Effector memory CD8-positive, alpha-beta T cell (primary cell): ENCODE data around the gene ANHX.
"Not testable (repeated sequence)": the region's sequence is repeated elsewhere in the genome, so short reads cannot be mapped to it uniquely, and the experiment has no call there.

Experiments used
- ATAC-seq: fragments of 150-1000 bp; cut with Tn5 transposase; replicated peaks from 2 replicates; pipeline ENCODE4 v1.10.0; 2021; ENCODE audit warnings: mild to moderate bottlenecking, moderate library complexity
- DNase-seq, 3 experiments: peaks; one replicate each; pipeline ENCODE4 v3.0.0; 2021
- H3K27ac Mint-ChIP-seq, 2 donors: one replicate each; pipeline ENCODE4 v1.8.0; 2022; ENCODE audit warnings: mild to moderate bottlenecking in 2 of 2, mixed read lengths in 2 of 2, moderate library complexity in 2 of 2
- H3K27me3 Mint-ChIP-seq, 2 donors: one replicate each; pipeline ENCODE4 v1.8.0; 2022; ENCODE audit warnings: mixed read lengths in 2 of 2
- H3K36me3 Mint-ChIP-seq: one replicate; pipeline ENCODE4 v1.8.0; 2022; ENCODE audit warnings: mild to moderate bottlenecking, moderate library complexity, mixed read lengths; ENCODE audit not compliant: insufficient read depth
- H3K4me1 Mint-ChIP-seq, 2 donors: one replicate each; pipeline ENCODE4 v1.8.0; 2022; ENCODE audit warnings: low read depth in 2 of 2, mixed read lengths in 2 of 2
- H3K4me3 Mint-ChIP-seq, 2 donors: one replicate each; pipeline ENCODE4 v1.8.0; 2022; ENCODE audit warnings: mild to moderate bottlenecking in 2 of 2, mixed read lengths in 2 of 2, moderate library complexity in 2 of 2
- H3K9me3 Mint-ChIP-seq, 2 donors: one replicate each; pipeline ENCODE4 v1.8.0; 2022; ENCODE audit warnings: mixed read lengths in 2 of 2
- total RNA-seq, 9 experiments: gene quantifications; one replicate each; lab custom pipeline; 2026; lab: John Stamatoyannopoulos, UW

ANHX gene
- total RNA-seq, result 0 to 0.13 (median 0) reads per million in 9 experiments

- ATAC-seq (no peak), DNase-seq (no peak)
- H3K4me3 Mint-ChIP-seq, result no peak within 1 kb of the TSS
- no peak within 1 kb of the TSS for H3K27ac Mint-ChIP-seq
- H3K27me3 Mint-ChIP-seq, result peaks cover 0 to 16% of the 10 kb centered on the region in 2 donors
- H3K9me3 Mint-ChIP-seq, result peaks cover 8 to 13% of the 10 kb centered on the region in 2 donors
- peaks cover 0 to 4% of the 10 kb centered on the region in 2 donors for H3K4me1 Mint-ChIP-seq
- H3K36me3 Mint-ChIP-seq, result peaks cover 2% of the 10 kb centered on the region
These were observed at the start of gene ANHX for GRCh38 chr12:133235401-133236112. Gene ANHX, minus strand, starts transcription at chr12:133235877. Its CDS starts 1,521 bp downstream, at chr12:133234356.

DNA sequence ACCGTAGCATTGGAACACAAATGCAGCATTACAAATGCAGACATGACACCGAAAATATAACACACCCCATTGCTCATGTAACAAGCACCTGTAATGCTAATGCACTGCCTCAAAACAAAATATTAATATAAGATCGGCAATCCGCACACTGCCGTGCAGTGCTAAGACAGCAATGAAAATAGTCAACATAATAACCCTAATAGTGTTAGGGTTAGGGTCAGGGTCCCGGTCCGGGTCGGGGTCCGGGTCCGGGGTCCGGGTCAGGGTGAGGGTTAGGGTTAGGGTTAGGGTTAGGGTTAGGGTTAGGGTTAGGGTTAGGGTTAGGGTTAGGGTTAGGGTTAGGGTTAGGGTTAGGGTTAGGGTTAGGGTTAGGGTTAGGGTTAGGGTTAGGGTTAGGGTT is 29.0 kb upstream of the ANHX start:
- ATAC-seq, H3K27ac Mint-ChIP-seq, H3K9me3 Mint-ChIP-seq, H3K36me3 Mint-ChIP-seq, H3K4me1 Mint-ChIP-seq, DNase-seq, H3K27me3 Mint-ChIP-seq, H3K4me3 Mint-ChIP-seq: not testable (repeated sequence)

DNA sequence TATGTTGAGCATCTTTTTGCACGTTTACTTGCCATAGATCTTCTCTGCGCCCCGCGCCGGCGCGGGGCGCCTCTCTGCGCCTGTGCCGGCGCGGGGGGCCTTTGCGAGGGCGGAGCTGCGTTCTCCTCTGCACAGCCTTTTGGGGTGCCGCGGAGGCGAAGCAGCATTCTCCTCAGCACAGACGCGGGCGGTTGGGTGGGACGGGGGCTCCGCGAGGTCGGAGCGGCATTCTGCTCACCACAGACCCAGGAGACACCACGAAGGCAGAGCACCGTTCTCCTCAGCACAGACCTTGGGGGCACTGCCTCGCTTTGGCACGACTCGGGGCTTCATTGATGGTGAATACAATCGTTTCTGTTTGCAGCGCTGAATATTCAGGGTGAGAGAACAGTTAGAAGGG is 28.5 kb upstream of the ANHX start:
- H3K4me3 Mint-ChIP-seq, result no peak overlapping the region
- ATAC-seq, result no peak
- peaks cover 5% of the 10 kb centered on the region for H3K36me3 Mint-ChIP-seq
- H3K4me1 Mint-ChIP-seq, result no peaks in the 10 kb centered on the region
- peaks cover 0 to 2% of the 10 kb centered on the region in 2 donors for H3K9me3 Mint-ChIP-seq
- H3K27me3 Mint-ChIP-seq, result no peaks in the 10 kb centered on the region
- DNase-seq, result no peak
- H3K27ac Mint-ChIP-seq, result no peak overlapping the region

GRCh38 chr12:133256321-133256720 is 20.6 kb upstream of the ANHX start:
- Mint-ChIP-seq H3K4me1 (no peaks in the 10 kb centered on the region), H3K9me3 (peaks cover 16 to 20% of the 10 kb centered on the region in 2 donors), H3K36me3 (no peaks in the 10 kb centered on the region), H3K27me3 (peaks cover 6 to 9% of the 10 kb centered on the region in 2 donors), H3K4me3 (no peak overlapping the region), H3K27ac (no peak overlapping the region)
- DNase-seq, result no peak
- ATAC-seq, result no peak

GRCh38 chr12:133255833-133256232 is 20.2 kb upstream of the ANHX start:
- ATAC-seq, result not testable (repeated sequence)

GRCh38 chr12:133251732-133252131 is 16.1 kb upstream of the ANHX start:
- ATAC-seq, result no peak
- Mint-ChIP-seq H3K27ac (no peak overlapping the region), H3K36me3 (no peaks in the 10 kb centered on the region), H3K9me3 (peaks cover 21 to 26% of the 10 kb centered on the region in 2 donors), H3K27me3 (peaks cover 6 to 9% of the 10 kb centered on the region in 2 donors), H3K4me1 (no peaks in the 10 kb centered on the region), H3K4me3 (no peak overlapping the region)
- no peak for DNase-seq

More at GRCh38 chr12:133255833-133256232, 20.2 kb upstream of the ANHX start:
- DNase-seq, H3K27me3 Mint-ChIP-seq, H3K4me3 Mint-ChIP-seq, H3K27ac Mint-ChIP-seq, H3K4me1 Mint-ChIP-seq, H3K36me3 Mint-ChIP-seq: not testable (repeated sequence)
- peaks cover 16 to 20% of the 10 kb centered on the region in 2 donors for H3K9me3 Mint-ChIP-seq

GRCh38 chr12:133236556-133236955 is 879 bp upstream of the ANHX start:
- Mint-ChIP-seq H3K9me3 (peaks cover 11 to 12% of the 10 kb centered on the region in 2 donors), H3K4me3 (no peak overlapping the region), H3K27ac (no peak overlapping the region), H3K36me3 (peaks cover 2% of the 10 kb centered on the region), H3K4me1 (peaks cover 0 to 4% of the 10 kb centered on the region in 2 donors), H3K27me3 (peaks cover 0 to 26% of the 10 kb centered on the region in 2 donors)
- no peak for ATAC-seq
- no peak for DNase-seq

GRCh38 chr12:133236144-133236543 is 467 bp upstream of the ANHX start:
- H3K27ac Mint-ChIP-seq, result no peak overlapping the region
- ATAC-seq (no peak), DNase-seq (no peak)
- H3K27me3 Mint-ChIP-seq, result peaks cover 0 to 22% of the 10 kb centered on the region in 2 donors
- no peak overlapping the region for H3K4me3 Mint-ChIP-seq
- peaks cover 11 to 12% of the 10 kb centered on the region in 2 donors for H3K9me3 Mint-ChIP-seq
- H3K4me1 Mint-ChIP-seq, result peaks cover 0 to 4% of the 10 kb centered on the region in 2 donors
- H3K36me3 Mint-ChIP-seq, result peaks cover 2% of the 10 kb centered on the region

- peaks cover 2% of the 10 kb centered on the region for H3K36me3 Mint-ChIP-seq
- H3K27me3 Mint-ChIP-seq, result peaks cover 3 to 15% of the 10 kb centered on the region in 2 donors
- H3K9me3 Mint-ChIP-seq, result peaks cover 12 to 13% of the 10 kb centered on the region in 2 donors
- peaks cover 0 to 4% of the 10 kb centered on the region in 2 donors for H3K4me1 Mint-ChIP-seq
- no peak for ATAC-seq
- no peak overlapping the region for H3K4me3 Mint-ChIP-seq
- H3K27ac Mint-ChIP-seq, result no peak overlapping the region
- no peak for DNase-seq
These were observed 706 bp downstream of the ANHX start for GRCh38 chr12:133234971-133235370.

DNA sequence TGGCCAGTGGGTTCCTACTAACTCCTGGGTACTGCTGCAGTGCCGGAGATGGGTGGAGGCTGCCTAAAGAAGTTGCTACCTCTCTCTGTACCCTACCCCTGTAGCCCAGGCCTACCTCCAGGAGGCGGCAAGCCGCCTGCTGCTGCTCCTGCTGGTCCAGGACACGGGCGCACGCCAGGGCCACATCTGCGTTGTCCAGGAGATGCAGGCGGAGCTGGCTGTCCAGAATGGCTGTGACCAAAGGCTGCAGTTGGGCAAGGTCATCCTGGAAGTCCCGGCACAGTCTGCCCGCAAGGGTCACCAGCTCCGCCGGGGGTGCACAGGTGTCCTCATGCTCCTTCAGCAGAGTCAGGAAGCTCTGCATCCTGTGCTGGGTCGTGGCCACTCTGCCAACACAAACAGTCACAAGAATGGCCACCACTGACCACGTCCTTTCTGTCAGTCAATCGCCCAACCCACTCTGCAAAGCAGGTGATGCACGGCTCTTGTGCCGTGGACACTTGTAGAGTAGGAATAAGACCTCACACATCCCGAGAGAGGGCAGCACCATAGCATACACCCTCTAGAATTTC is 1.6 kb downstream of the ANHX start:
- Mint-ChIP-seq H3K27ac (no peak overlapping the region), H3K4me3 (no peak overlapping the region), H3K9me3 (peaks cover 12 to 13% of the 10 kb centered on the region in 2 donors), H3K4me1 (peaks cover 0 to 4% of the 10 kb centered on the region in 2 donors), H3K36me3 (peaks cover 2% of the 10 kb centered on the region), H3K27me3 (peaks cover 10 to 15% of the 10 kb centered on the region in 2 donors)
- DNase-seq, result no peak
- no peak for ATAC-seq

- no peak for ATAC-seq
- Mint-ChIP-seq H3K36me3 (peaks cover 2% of the 10 kb centered on the region), H3K4me1 (peaks cover 0 to 4% of the 10 kb centered on the region in 2 donors), H3K4me3 (no peak overlapping the region), H3K9me3 (peaks cover 16 to 22% of the 10 kb centered on the region in 2 donors), H3K27ac (no peak overlapping the region), H3K27me3 (peaks cover 10 to 21% of the 10 kb centered on the region in 2 donors)
- no peak for DNase-seq
These were observed 2.7 kb downstream of the ANHX start for GRCh38 chr12:133233006-133233405.

- Mint-ChIP-seq H3K27ac (no peak overlapping the region), H3K4me3 (no peak overlapping the region), H3K4me1 (peaks cover 0 to 4% of the 10 kb centered on the region in 2 donors), H3K9me3 (peaks cover 16 to 23% of the 10 kb centered on the region in 2 donors), H3K27me3 (peaks cover 10 to 21% of the 10 kb centered on the region in 2 donors), H3K36me3 (peaks cover 2% of the 10 kb centered on the region)
- DNase-seq, result no peak
- no peak for ATAC-seq
These were observed 4.7 kb downstream of the ANHX start for GRCh38 chr12:133231001-133231400.

DNA sequence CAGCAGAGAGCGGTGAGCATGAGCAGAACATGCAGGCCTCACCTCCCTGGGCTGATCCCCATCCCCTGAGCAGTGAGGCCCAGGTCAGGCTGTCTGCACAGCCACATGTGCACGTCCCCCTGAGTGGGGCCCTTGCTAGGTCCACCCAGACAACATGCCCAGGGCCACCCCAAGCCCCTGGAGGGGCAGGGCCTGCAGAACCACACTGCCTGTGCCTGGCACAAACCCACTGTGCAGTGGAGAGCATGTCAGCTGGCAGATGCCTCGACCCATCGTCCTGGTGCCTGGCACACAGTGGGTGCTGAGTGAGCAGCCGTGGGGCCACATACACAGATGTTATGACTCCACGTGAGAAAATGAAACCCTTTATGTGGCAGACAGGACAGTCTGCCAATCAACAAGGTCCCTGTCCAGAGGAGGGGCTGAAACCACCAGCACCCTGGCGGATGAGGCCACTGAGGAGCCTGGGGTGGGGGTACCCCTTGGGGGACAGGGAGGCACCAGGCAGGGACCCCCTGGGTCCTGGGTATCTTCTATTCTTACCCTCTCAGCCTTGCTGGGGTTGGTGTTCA is 8.3 kb downstream of the ANHX start:
- ATAC-seq (no peak), DNase-seq (no peak)
- H3K4me3 Mint-ChIP-seq, result no peak overlapping the region
- no peaks in the 10 kb centered on the region for H3K36me3 Mint-ChIP-seq
- peaks cover 10 to 30% of the 10 kb centered on the region in 2 donors for H3K9me3 Mint-ChIP-seq
- no peaks in the 10 kb centered on the region for H3K4me1 Mint-ChIP-seq
- no peak overlapping the region for H3K27ac Mint-ChIP-seq
- peaks cover 10 to 21% of the 10 kb centered on the region in 2 donors for H3K27me3 Mint-ChIP-seq
